ENCODE results near the gene ZC3H18. TPM values are rescaled to one million over a fixed set of nuclear protein-coding genes. Genes with fewer than 3 reads are reported as not detected.

Gene ZC3H18
- total RNA-seq, 1 experiment from 2014 or later: 40.5 TPM

- DNase-seq (ENCODE audit: unreplicated experiment): no peak
- ChIA-PET CTCF (interaction anchor here (1.0 kb wide), 1 partner anchor 103 kb away, joined by 3 read pairs; no protein-coding TSS in a partner anchor), POLR2A (no interaction called here)
- BruUV-seq (replicated peaks): no TSS peak
- Mint-ChIP-seq H3K4me3 (ENCODE audit: unreplicated experiment) (no peak overlapping the region), H3K27me3 (ENCODE audit: insufficient read depth, unreplicated experiment) (peaks cover 11% of the 10 kb centered on the region), H3K4me1 (ENCODE audit: insufficient read depth, unreplicated experiment) (peaks cover 11% of the 10 kb centered on the region), H3K9me3 (ENCODE audit: unreplicated experiment) (no peaks in the 10 kb centered on the region), H3K36me3 (ENCODE audit: insufficient read depth, unreplicated experiment) (peaks cover 8% of the 10 kb centered on the region), H3K27ac (ENCODE audit: low read depth, unreplicated experiment) (no peak overlapping the region)
- no peak for TF ChIP-seq CTCF (IDR thresholded peaks at IDR 0.05; ENCODE audit: unreplicated experiment)
- intact Hi-C loops (cut with micrococcal nuclease): no loop called here
Measured at GRCh38 chr16:88640498-88641247, 70.5 kb downstream of the ZC3H18 start.

- peaks cover 11% of the 10 kb centered on the region for H3K27me3 Mint-ChIP-seq (ENCODE audit: insufficient read depth, unreplicated experiment)
- no peak overlapping the region for H3K4me3 Mint-ChIP-seq (ENCODE audit: unreplicated experiment)
- H3K9me3 Mint-ChIP-seq (ENCODE audit: unreplicated experiment): no peaks in the 10 kb centered on the region
- TF ChIP-seq CTCF (IDR thresholded peaks at IDR 0.05; ENCODE audit: unreplicated experiment): no peak
- H3K36me3 Mint-ChIP-seq (ENCODE audit: insufficient read depth, unreplicated experiment): peaks cover 3% of the 10 kb centered on the region
- no peak overlapping the region for H3K27ac Mint-ChIP-seq (ENCODE audit: low read depth, unreplicated experiment)
- no peaks in the 10 kb centered on the region for H3K4me1 Mint-ChIP-seq (ENCODE audit: insufficient read depth, unreplicated experiment)
- intact Hi-C loops (cut with micrococcal nuclease): no loop called here
- ChIA-PET CTCF (no interaction called here), POLR2A (no interaction called here)
- DNase-seq (ENCODE audit: unreplicated experiment): no peak
- no TSS peak for BruUV-seq (replicated peaks)
Measured at GRCh38 chr16:88642881-88643643, 72.9 kb downstream of the ZC3H18 start.

- Mint-ChIP-seq H3K4me3 (ENCODE audit: unreplicated experiment) (no peak overlapping the region), H3K27ac (ENCODE audit: low read depth, unreplicated experiment) (no peak overlapping the region), H3K36me3 (ENCODE audit: insufficient read depth, unreplicated experiment) (no peaks in the 10 kb centered on the region), H3K27me3 (ENCODE audit: insufficient read depth, unreplicated experiment) (peaks cover 11% of the 10 kb centered on the region), H3K4me1 (ENCODE audit: insufficient read depth, unreplicated experiment) (no peaks in the 10 kb centered on the region), H3K9me3 (ENCODE audit: unreplicated experiment) (no peaks in the 10 kb centered on the region)
- CTCF ChIA-PET: no interaction called here
- POLR2A ChIA-PET: no interaction called here
- TF ChIP-seq CTCF (IDR thresholded peaks at IDR 0.05; ENCODE audit: unreplicated experiment): no peak
- no TSS peak for BruUV-seq (replicated peaks)
- intact Hi-C loops (cut with micrococcal nuclease): no loop called here
- DNase-seq (ENCODE audit: unreplicated experiment): no peak
Measured at GRCh38 chr16:88643644-88643932, 73.4 kb downstream of the ZC3H18 start.

- no peak for TF ChIP-seq CTCF (IDR thresholded peaks at IDR 0.05; ENCODE audit: unreplicated experiment)
- intact Hi-C loops (cut with micrococcal nuclease): no loop called here
- Mint-ChIP-seq H3K4me3 (ENCODE audit: unreplicated experiment) (no peak overlapping the region), H3K27me3 (ENCODE audit: insufficient read depth, unreplicated experiment) (peaks cover 3% of the 10 kb centered on the region), H3K4me1 (ENCODE audit: insufficient read depth, unreplicated experiment) (no peaks in the 10 kb centered on the region), H3K27ac (ENCODE audit: low read depth, unreplicated experiment) (no peak overlapping the region), H3K9me3 (ENCODE audit: unreplicated experiment) (no peaks in the 10 kb centered on the region), H3K36me3 (ENCODE audit: insufficient read depth, unreplicated experiment) (no peaks in the 10 kb centered on the region)
- ChIA-PET POLR2A (no interaction called here), CTCF (no interaction called here)
- DNase-seq (ENCODE audit: unreplicated experiment): no peak
- no TSS peak for BruUV-seq (replicated peaks)
Measured at GRCh38 chr16:88645455-88645854, 75.3 kb downstream of the ZC3H18 start.

Measured in MCF 10A (cell line).